Heart left ventricle (tissue), 16 donors: ENCODE data around the gene DDX39B. TPM values are rescaled to one million over a fixed set of nuclear protein-coding genes. Genes with fewer than 3 reads are reported as not detected.

Source experiments
- ATAC-seq, 4 donors: fragments of 200-7000 bp; cut with Tn5 transposase; one replicate each; pipeline ENCODE4 v1.9.1; 2020 to 2022; ENCODE audit warnings: moderate library complexity in 4 of 4, mild to moderate bottlenecking in 3 of 4, moderate number of reproducible peaks in 1 of 4
- DNase-seq, 5 donors: peaks; one replicate each; pipeline ENCODE4 v3.0.0-alpha.2; 2020
- H3K27ac ChIP-seq, 12 donors: fragments of 200-600 bp; sonication (generic) in 4 of 12; one replicate each; pipeline versions ENCODE4 v1.5.0 to v1.8.0; 2016 to 2022; ENCODE audit warnings: mild to moderate bottlenecking in 2 of 12
- H3K27me3 ChIP-seq, 9 donors: fragments of 200-600 bp; sonication (generic) in 2 of 9; one replicate each; pipeline versions ENCODE4 v1.5.1 to v1.8.0; 2016 to 2022; ENCODE audit warnings: mild to moderate bottlenecking in 3 of 9
- H3K36me3 ChIP-seq, 9 donors: fragments of 200-600 bp; sonication (generic) in 2 of 9; one replicate each; pipeline versions ENCODE4 v1.5.0 to v1.8.0; 2018 to 2022; ENCODE audit warnings: mild to moderate bottlenecking in 2 of 9
- H3K4me1 ChIP-seq, 12 donors: fragments of 200-600 bp; sonication (generic) in 4 of 12; one replicate each; pipeline versions ENCODE4 v1.5.0 to v1.8.0; 2016 to 2022; ENCODE audit warnings: mild to moderate bottlenecking in 3 of 12
- H3K4me3 ChIP-seq, 12 donors: fragments of 200-600 bp; sonication (generic) in 4 of 12; one replicate each; pipeline versions ENCODE4 v1.5.0 to v1.8.0; 2017 to 2022; ENCODE audit warnings: mild to moderate bottlenecking in 9 of 12, moderate library complexity in 4 of 12
- H3K9me3 ChIP-seq, 12 donors: fragments of 200-600 bp; sonication (generic) in 4 of 12; one replicate each; pipeline versions ENCODE4 v1.5.0 to v1.8.0; 2016 to 2022; ENCODE audit warnings: mild to moderate bottlenecking in 1 of 12
- CTCF ChIP-seq, 12 donors: fragments of 200-600 bp; sonication (generic) in 4 of 12; IDR thresholded peaks; one replicate each; pipeline versions ENCODE4 v1.5.0 to v1.8.0; 2018 to 2022; ENCODE audit warnings: antibody characterized with exemption in 12 of 12, mild to moderate bottlenecking in 5 of 12
- POLR2A ChIP-seq, 2 donors: fragments of 450-650 bp; IDR thresholded peaks; one replicate each; pipeline ENCODE4 v1.6.1; 2017; ENCODE audit warnings: antibody characterized with exemption in 2 of 2, mild to moderate bottlenecking in 2 of 2, moderate library complexity in 2 of 2
- WGBS, 4 donors: extraction: QIAGEN DNeasy Blood & Tissue Kit in 2 of 4; methylation state at CpG; one replicate each; pipeline versions ENCODE4 v1.1.5 to v1.1.7; 2013 to 2018; 5-methylcytosine and 5-hydroxymethylcytosine counted together
- intact Hi-C, 10 donors: fragments of 100-400 bp; cut with DNase I; formaldehyde crosslinking; loops; one replicate each; pipeline versions ENCODE4 v1.11.1 to v1.14.2; 2022
- polyA plus RNA-seq, 2 donors: library from polyadenylated mRNA; stranded (reverse); fragments of 200-250 nt; gene quantifications; one replicate each; pipeline ENCODE4 v1.2.3, GENCODE V29; 2013
- total RNA-seq, 9 donors: library from RNA; depleted of rRNA in 2 of 9; stranded (reverse); fragments of >200 nt in 2 of 9; fragmentation: NEBNext Ultra II Directional in 3 of 9; extraction: Animal tissue kit (Norgen Biotek cat#: 25700) in 3 of 9; gene quantifications; one replicate each; pipeline versions ENCODE4 v1.1.0 to v1.2.4, GENCODE V29; 2016 to 2023
- donor health status: ischemic (EF 13 %, LVEDD 7.1; RV severe dilation, severe dysfunction).
- donor health status: healthy with polysubstance abuse.
- donor health status: DM: no; HTN: yes; CAD: no.
- donor health status: DM: no; HTN: no; CAD: no.
- donor health status: ischemic (EF 25% LVEDD 6.9; RV normal size, moderate dysfunction).
- donor health status: ischemic (EF 25% LVEDD 5.7; RV mildly dilated, moderate dysfunction).
- donor health status: healthy.
- donor health status: DM: yes; HTN: yes; CAD: no.
- donor health status: ischemic (EF 35%, LVEDD 5.7; RV mildly dilated, moderate dysfunction).
- donor health status: nonischemic (EF 11% LVEDD 7.7; RV severe dilation, severe dysfunction).
- donor health status: DM: yes; HTN: yes; CAD: no.
- donor health status: PGD.
- donor health status: ischemic (EF 29% LVEDD 5.4; RV normal size, mild dysfunction).
- donor health status: nonischemic (EF 23%, LVEDD 6.1; RV moderate dilation, normal function).

DDX39B gene
- total and polyA plus RNA-seq, 11 donors: 122 to 209 (median 164) TPM

DNA sequence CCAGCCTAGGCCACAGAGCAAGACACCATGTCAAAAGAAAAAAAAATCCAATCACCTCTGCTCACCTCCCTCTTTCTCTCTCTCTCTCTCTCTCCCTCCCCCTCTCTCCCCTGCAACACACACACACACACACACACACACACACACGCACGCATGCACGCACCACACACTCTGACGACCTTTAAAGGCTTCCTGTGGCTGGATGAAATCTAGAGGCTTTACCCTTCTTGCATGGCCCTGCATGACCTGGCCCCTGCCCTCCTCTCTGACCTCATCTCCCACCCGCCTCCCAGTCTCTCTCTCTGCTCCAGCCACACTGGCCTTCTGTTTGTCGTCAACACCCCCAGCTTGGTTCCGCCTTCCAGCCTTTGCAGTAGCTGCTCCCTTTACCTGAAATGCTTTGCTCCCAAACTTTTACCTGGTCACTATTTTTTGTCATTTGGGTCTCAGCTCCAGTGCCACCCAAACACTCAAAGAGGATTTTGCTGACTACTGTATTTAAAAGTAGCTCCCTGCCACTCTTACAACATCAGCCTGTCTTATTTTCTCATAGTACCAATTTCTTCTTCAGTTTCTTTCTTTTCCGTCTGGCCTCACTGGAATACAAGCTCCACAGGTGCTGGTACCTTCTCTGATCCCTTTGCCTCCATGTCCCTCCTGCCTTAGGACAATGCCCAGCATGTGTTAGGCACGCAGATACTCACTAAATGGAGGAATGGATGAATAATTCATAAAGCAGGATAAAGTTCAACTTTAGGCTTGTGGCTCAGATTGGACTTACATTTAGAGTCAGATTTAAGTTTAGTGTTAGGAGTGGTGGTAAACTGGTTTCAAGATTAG, 25.9 kb upstream of the DDX39B start:
- no peaks in the 10 kb centered on the region for H3K27me3 ChIP-seq
- H3K27ac ChIP-seq: peak overlapping the region in 1 of 12 donors; percentile 50
- H3K36me3 ChIP-seq: no peaks in the 10 kb centered on the region
- DNase-seq (no peak), ATAC-seq (no peak)
- H3K4me1 ChIP-seq: peaks cover 0 to 33% (median 0%) of the 10 kb centered on the region in 12 donors
- 42 to 61% (median 56%) methylated on average over 9 of the region's 9 CpGs for WGBS, 4 donors
- intact Hi-C loops: no loop called here
- no peaks in the 10 kb centered on the region for H3K9me3 ChIP-seq
- TF ChIP-seq POLR2A (IDR thresholded peaks at IDR 0.05) (no peak), CTCF (IDR thresholded peaks at IDR 0.05) (no peak)
- H3K4me3 ChIP-seq: no peak overlapping the region

DNA sequence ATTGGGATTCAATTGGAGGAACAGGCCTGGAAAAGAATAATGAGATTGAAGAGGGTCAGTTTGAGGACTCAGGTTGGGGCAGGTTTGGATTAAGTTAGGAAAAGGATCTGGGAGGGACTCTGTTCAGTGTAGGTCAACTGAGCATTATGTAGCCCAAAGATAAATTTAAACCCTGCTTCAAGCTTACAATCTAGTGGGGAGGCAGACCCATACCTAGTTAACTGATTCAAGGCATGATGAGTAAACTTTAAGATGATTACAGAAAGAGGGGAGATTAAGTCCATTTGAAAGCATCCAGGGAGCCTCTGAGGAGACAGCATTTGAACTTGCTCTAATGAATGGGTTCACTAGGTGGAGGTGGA, 18.9 kb upstream of the DDX39B start:
- DNase-seq (no peak), ATAC-seq (no peak)
- Histone ChIP-seq H3K36me3 (peaks cover 0 to 35% (median 20%) of the 10 kb centered on the region in 9 donors), H3K4me1 (peaks cover 7 to 80% (median 35%) of the 10 kb centered on the region in 12 donors), H3K27me3 (no peaks in the 10 kb centered on the region), H3K9me3 (no peaks in the 10 kb centered on the region), H3K27ac (peak overlapping the region; percentile 7 to 90 (median 78)), H3K4me3 (peak overlapping the region in 1 of 12 donors; percentile 38)
- no peak for TF ChIP-seq CTCF (IDR thresholded peaks at IDR 0.05)
- no peak for TF ChIP-seq POLR2A (IDR thresholded peaks at IDR 0.05)
- intact Hi-C loops: loop anchor here in 1 of 10 donors (2.0 kb wide), 1 partner anchor 20 kb away; no protein-coding TSS in a partner anchor

DNA sequence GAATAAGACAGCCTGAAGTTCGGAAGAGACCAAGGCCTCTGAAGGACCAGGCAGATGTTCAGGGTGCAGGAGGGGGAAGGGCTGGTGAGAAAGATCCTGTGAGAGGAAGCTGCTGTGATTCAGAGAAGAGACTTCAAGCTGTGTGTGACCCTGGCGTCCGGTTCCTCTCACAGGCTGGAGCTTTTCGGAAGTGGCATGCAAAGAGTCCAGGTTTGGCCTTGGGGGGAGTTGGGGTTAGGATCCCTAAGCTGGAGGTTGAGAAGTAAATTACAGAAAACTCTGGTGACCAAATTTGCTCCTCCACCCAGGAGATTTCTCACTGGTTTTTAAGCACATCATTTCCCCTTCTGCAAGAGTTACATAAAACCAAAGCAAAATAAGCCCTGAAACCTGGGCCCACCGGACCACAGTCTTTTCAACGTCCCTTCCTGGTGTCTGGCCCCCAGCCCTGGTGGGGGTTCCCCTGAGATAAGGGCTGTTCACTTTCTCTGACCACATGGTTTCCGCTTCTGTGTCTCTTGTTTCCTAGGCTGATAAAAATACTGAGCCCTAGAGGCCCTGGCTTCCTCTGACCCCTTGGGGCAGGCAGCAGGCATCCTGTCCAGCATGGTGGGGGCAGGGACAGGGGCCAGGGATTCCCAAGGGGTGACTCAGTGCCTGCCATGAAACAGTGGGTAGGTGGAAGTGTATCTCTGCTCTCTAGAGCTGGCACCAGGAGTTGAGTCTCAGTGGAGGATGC, 18.3 kb upstream of the DDX39B start:
- 33 to 38% (median 36%) methylated on average over 7 of the region's 7 CpGs for WGBS, 4 donors
- peaks cover 7 to 80% (median 35%) of the 10 kb centered on the region in 12 donors for H3K4me1 ChIP-seq
- DNase-seq (peak; percentile 74 to 87 (median 84)), ATAC-seq (peak; percentile 59 to 93 (median 87))
- H3K9me3 ChIP-seq: no peaks in the 10 kb centered on the region
- H3K36me3 ChIP-seq: peaks cover 0 to 37% (median 20%) of the 10 kb centered on the region in 9 donors
- intact Hi-C loops: loop anchor here in 1 of 10 donors (2.0 kb wide), 1 partner anchor 21 kb away; no protein-coding TSS in a partner anchor
- peak overlapping the region; percentile 7 to 90 (median 78) for H3K27ac ChIP-seq
- no peaks in the 10 kb centered on the region for H3K27me3 ChIP-seq
- H3K4me3 ChIP-seq: peak overlapping the region in 3 of 12 donors; percentile 3 to 38 (median 15)
- peak in 1 of 12 donors; percentile 19 for TF ChIP-seq CTCF (IDR thresholded peaks at IDR 0.05)
- no peak for TF ChIP-seq POLR2A (IDR thresholded peaks at IDR 0.05)

GRCh38 chr6:31559606-31559957, 17.8 kb upstream of the DDX39B start:
- peaks cover 7 to 80% (median 35%) of the 10 kb centered on the region in 12 donors for H3K4me1 ChIP-seq
- intact Hi-C loops: no loop called here
- ATAC-seq (no peak), DNase-seq (no peak)
- H3K4me3 ChIP-seq: peak overlapping the region in 3 of 12 donors; percentile 5 to 38 (median 15)
- no peaks in the 10 kb centered on the region for H3K9me3 ChIP-seq
- H3K36me3 ChIP-seq: peaks cover 0 to 42% (median 20%) of the 10 kb centered on the region in 9 donors
- 44 to 56% (median 50%) methylated on average over 4 of the region's 4 CpGs for WGBS, 4 donors
- peak overlapping the region; percentile 7 to 90 (median 78) for H3K27ac ChIP-seq
- H3K27me3 ChIP-seq: no peaks in the 10 kb centered on the region
- TF ChIP-seq POLR2A (IDR thresholded peaks at IDR 0.05) (no peak), CTCF (IDR thresholded peaks at IDR 0.05) (no peak)
